Measurements from ENCODE around the gene DNASE1L3. TPM values are rescaled to one million over a fixed set of nuclear protein-coding genes. Genes with fewer than 3 reads are reported as not detected.

DNASE1L3 gene
- total RNA-seq, 1 donor from 2014 or later: 0.22 TPM

GRCh38 chr3:58163234-58163633, 47.5 kb downstream of the DNASE1L3 start:
- H3K9me3 Mint-ChIP-seq: no peaks in the 10 kb centered on the region
- H3K36me3 Mint-ChIP-seq: peaks cover 39% of the 10 kb centered on the region
- H3K4me3 Mint-ChIP-seq: no peak overlapping the region
- H3K27ac Mint-ChIP-seq: peak overlapping the region; percentile 18
- TF ChIP-seq CTCF (IDR thresholded peaks at IDR 0.05; ENCODE audit: unreplicated experiment): no peak
- no peak for DNase-seq (ENCODE audit: low spot score in 2 of 2, unreplicated experiment in 2 of 2)
- no peaks in the 10 kb centered on the region for H3K27me3 Mint-ChIP-seq (ENCODE audit: low read depth)
- H3K4me1 Mint-ChIP-seq: peaks cover 48% of the 10 kb centered on the region

DNA sequence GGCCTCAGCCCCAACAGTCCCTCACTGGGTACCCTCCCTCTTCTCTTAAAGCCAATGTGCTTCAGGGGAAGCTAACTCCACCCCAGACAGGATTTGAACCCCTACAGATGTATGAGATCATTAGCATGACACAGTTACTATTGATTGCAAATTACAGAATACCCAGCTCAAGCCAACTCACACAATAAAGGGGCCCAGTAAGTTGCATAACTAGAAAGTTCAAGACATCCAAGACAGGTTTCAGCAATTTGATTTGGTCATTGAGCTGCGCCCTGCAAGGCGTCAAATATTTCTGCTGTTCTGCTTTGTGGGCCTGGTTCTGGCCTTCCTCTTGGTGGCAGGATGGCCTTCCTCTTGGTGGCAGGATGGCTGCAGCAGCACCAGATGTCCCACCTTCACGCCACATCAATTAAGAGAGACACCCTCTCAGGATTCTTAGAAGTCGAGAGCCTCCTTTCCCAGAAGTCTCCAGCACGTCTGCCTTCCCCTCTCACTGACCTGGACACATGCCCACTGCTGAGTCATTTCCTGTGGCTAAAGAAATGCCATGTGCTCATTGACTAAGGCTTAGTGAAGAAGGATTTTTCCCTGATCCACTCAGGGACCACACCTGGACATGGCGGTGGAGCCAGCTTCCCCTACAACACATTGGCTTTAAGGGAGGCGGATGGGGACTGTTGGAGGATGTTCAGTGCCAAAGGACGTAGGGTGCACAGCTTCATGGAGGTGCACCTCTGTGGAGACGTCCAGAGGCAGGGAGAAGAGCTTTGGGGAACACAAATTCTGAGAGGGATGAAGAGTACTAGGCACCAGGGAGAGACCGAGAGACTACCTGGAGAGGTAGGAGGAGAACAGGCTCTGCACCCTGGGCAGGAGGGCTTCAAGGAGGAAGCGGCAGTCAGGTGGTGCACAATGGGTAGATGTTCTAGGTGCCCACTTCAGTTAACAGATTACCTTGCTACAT, 49.1 kb downstream of the DNASE1L3 start:
- no peaks in the 10 kb centered on the region for H3K27me3 Mint-ChIP-seq (ENCODE audit: low read depth)
- H3K9me3 Mint-ChIP-seq: no peaks in the 10 kb centered on the region
- no peak overlapping the region for H3K4me3 Mint-ChIP-seq
- no peak for TF ChIP-seq CTCF (IDR thresholded peaks at IDR 0.05; ENCODE audit: unreplicated experiment)
- peaks cover 55% of the 10 kb centered on the region for H3K4me1 Mint-ChIP-seq
- peak overlapping the region; percentile 31 for H3K27ac Mint-ChIP-seq
- peaks cover 36% of the 10 kb centered on the region for H3K36me3 Mint-ChIP-seq
- no peak for DNase-seq (ENCODE audit: low spot score in 2 of 2, unreplicated experiment in 2 of 2)

DNA sequence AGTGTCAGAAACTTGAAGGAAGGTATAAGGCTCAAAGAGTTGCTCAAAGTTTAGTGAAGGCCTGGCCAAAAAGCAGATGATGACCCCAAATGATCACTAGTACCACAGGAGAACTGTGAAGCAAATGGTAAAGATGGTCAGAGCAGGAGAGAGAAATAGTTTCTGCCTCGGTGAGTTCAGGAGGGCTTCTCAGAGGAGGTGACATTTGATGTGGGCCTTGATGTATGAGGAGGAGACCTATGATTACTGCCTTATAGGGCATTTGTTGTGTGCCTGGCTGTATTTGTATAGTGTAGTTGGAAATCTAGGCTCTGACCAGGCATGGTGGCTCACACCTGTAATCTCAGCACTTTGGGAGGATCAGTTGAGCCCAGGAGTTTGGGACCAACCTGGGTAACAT, 50.4 kb downstream of the DNASE1L3 start:
- Mint-ChIP-seq H3K4me3 (no peak overlapping the region), H3K36me3 (peaks cover 40% of the 10 kb centered on the region), H3K4me1 (peaks cover 47% of the 10 kb centered on the region), H3K9me3 (no peaks in the 10 kb centered on the region), H3K27ac (no peak overlapping the region), H3K27me3 (ENCODE audit: low read depth) (no peaks in the 10 kb centered on the region)
- TF ChIP-seq CTCF (IDR thresholded peaks at IDR 0.05; ENCODE audit: unreplicated experiment): no peak
- no peak for DNase-seq (ENCODE audit: low spot score in 2 of 2, unreplicated experiment in 2 of 2)

GRCh38 chr3:58158442-58159153, 52.2 kb downstream of the DNASE1L3 start:
- H3K36me3 Mint-ChIP-seq: peaks cover 49% of the 10 kb centered on the region
- DNase-seq (ENCODE audit: low spot score in 2 of 2, unreplicated experiment in 2 of 2): no peak
- H3K4me1 Mint-ChIP-seq: peaks cover 36% of the 10 kb centered on the region
- TF ChIP-seq CTCF (IDR thresholded peaks at IDR 0.05; ENCODE audit: unreplicated experiment): no peak
- no peak overlapping the region for H3K4me3 Mint-ChIP-seq
- peak overlapping the region; percentile 27 for H3K27ac Mint-ChIP-seq
- H3K9me3 Mint-ChIP-seq: no peaks in the 10 kb centered on the region
- H3K27me3 Mint-ChIP-seq (ENCODE audit: low read depth): no peaks in the 10 kb centered on the region

DNA sequence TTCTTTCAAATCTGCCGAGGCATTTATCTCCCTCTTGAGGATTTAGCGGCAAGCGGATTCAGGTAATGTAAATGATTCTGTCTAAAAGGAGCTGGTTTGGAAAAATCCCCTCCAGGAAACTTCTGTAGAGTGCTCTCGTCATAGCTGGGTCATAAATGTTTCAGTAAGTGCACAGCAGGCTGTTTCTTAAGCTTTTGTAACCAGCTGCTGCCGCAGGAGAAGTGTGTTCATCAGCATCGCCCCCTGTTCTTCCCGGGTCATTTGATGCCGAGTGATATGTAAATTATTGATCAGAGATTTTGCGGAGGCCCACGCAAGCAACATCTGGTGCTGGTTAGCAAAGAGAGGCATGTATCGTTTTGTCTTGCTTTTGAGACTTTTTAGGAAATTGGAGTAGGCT, 53.1 kb downstream of the DNASE1L3 start:
- Mint-ChIP-seq H3K27ac (peak overlapping the region; percentile 91), H3K27me3 (ENCODE audit: low read depth) (no peaks in the 10 kb centered on the region), H3K9me3 (no peaks in the 10 kb centered on the region), H3K4me3 (no peak overlapping the region), H3K36me3 (peaks cover 52% of the 10 kb centered on the region), H3K4me1 (peaks cover 29% of the 10 kb centered on the region)
- no peak for DNase-seq (ENCODE audit: low spot score in 2 of 2, unreplicated experiment in 2 of 2)
- TF ChIP-seq CTCF (IDR thresholded peaks at IDR 0.05; ENCODE audit: unreplicated experiment): no peak
